CD4-positive, alpha-beta T cell (primary cell): ENCODE results near the gene FAM170B. TPM values are rescaled to one million over a fixed set of nuclear protein-coding genes. Genes with fewer than 3 reads are reported as not detected.

ENCODE experiments used
- ATAC-seq: fragments of 200-7000 bp; cut with Tn5 transposase; one replicate; pipeline ENCODE4 v1.10.0; 2022; ENCODE audit warnings: mild to moderate bottlenecking; ENCODE audit not compliant: poor library complexity
- CTCF ChIA-PET: fragments of 350-600 bp; sonication (Branson Sonifier 250); formaldehyde crosslinking; loops from one replicate; lab custom pipeline; 2021; ENCODE audit warnings: antibody characterized with exemption, inconsistent platforms; lab: Charles Lee
- POLR2A ChIA-PET: fragments of 350-600 bp; sonication (Branson Sonifier 250); formaldehyde crosslinking; loops from one replicate; lab custom pipeline; 2021; ENCODE audit warnings: antibody characterized with exemption, inconsistent platforms; lab: Charles Lee
- DNase-seq, 14 experiments: peaks; one replicate each; pipeline ENCODE4 v3.0.0-alpha.2; 2013 to 2020; ENCODE audit warnings: mixed read lengths in 2 of 14
- H3K27ac ChIP-seq, 2 donors: one replicate each; pipeline versions ENCODE4 v1.5.1 to v1.7.0; 2013; ENCODE audit warnings: low read length in 2 of 2, low read depth in 1 of 2, mild to moderate bottlenecking in 1 of 2
- H3K27me3 ChIP-seq, 2 experiments: 1 replicate in 1 of 2; 2 replicates in 1 of 2; pipeline versions ENCODE4 v1.6.1 to v1.7.0; 2013; ENCODE audit warnings: low read length in 2 of 2, control low read depth in 1 of 2, mild to moderate bottlenecking in 1 of 2, moderate library complexity in 1 of 2; ENCODE audit not compliant: insufficient read depth in 2 of 2, control insufficient read depth in 1 of 2
- H3K36me3 ChIP-seq: one replicate; pipeline ENCODE4 v1.6.1; 2013; ENCODE audit warnings: low read length, control low read depth; ENCODE audit not compliant: insufficient read depth
- H3K4me1 ChIP-seq: one replicate; pipeline ENCODE4 v1.6.1; 2013; ENCODE audit warnings: low read length, control low read depth; ENCODE audit not compliant: insufficient read depth
- H3K4me3 ChIP-seq: one replicate; pipeline ENCODE4 v1.5.1; 2013; ENCODE audit warnings: mild to moderate bottlenecking, low read length, moderate library complexity
- H3K9me3 ChIP-seq, 2 experiments: 1 replicate in 1 of 2; 2 replicates in 1 of 2; pipeline versions ENCODE4 v1.6.1 to v1.7.0; 2013; ENCODE audit warnings: low read length in 2 of 2, mild to moderate bottlenecking in 2 of 2, control low read depth in 1 of 2, moderate library complexity in 1 of 2; ENCODE audit not compliant: control insufficient read depth in 1 of 2, insufficient read depth in 1 of 2
- H3K27ac Mint-ChIP-seq: one replicate; pipeline ENCODE4 v1.8.0; 2020; ENCODE audit warnings: mixed read lengths
- H3K27me3 Mint-ChIP-seq: one replicate; pipeline ENCODE4 v1.8.0; 2021; ENCODE audit warnings: mixed read lengths
- H3K36me3 Mint-ChIP-seq: one replicate; pipeline ENCODE4 v1.8.0; 2021; ENCODE audit warnings: low read depth, mixed read lengths
- H3K4me1 Mint-ChIP-seq: one replicate; pipeline ENCODE4 v1.8.0; 2021; ENCODE audit warnings: low read depth, mixed read lengths
- H3K4me3 Mint-ChIP-seq: one replicate; pipeline ENCODE4 v1.8.0; 2020; ENCODE audit warnings: mild to moderate bottlenecking, mixed read lengths
- H3K9me3 Mint-ChIP-seq: one replicate; pipeline ENCODE4 v1.8.0; 2020; ENCODE audit warnings: mixed read lengths
- CTCF ChIP-seq: fragments of 200-600 bp; IDR thresholded peaks from one replicate; pipeline ENCODE4 v1.8.0; 2022; ENCODE audit warnings: antibody characterized with exemption, mild to moderate bottlenecking
- intact Hi-C, 2 experiments: fragments of 100-400 bp; cut with DNase I in 1 of 2; cut with micrococcal nuclease in 1 of 2; formaldehyde crosslinking; loops; one replicate each; pipeline versions ENCODE4 v1.15.1 to v1.9.0; 2023 to 2025; cut with DNase I, micrococcal nuclease
- total RNA-seq, 174 experiments: library from RNA in 2 of 174; stranded (reverse) in 2 of 174; gene quantifications; one replicate each; pipeline ENCODE4 v1.2.3 and lab custom pipeline; 2021 to 2026

FAM170B gene
- total RNA-seq, 2 experiments from 2014 or later, result not detected

- no peak for ATAC-seq
- Histone ChIP-seq H3K27ac (no peak overlapping the region), H3K36me3 (no peaks in the 10 kb centered on the region), H3K4me1 (no peaks in the 10 kb centered on the region), H3K4me3 (no peak overlapping the region), H3K27me3 (no peaks in the 10 kb centered on the region), H3K9me3 (peaks cover 0 to 8% of the 10 kb centered on the region in 2 experiments)
- no peak for DNase-seq
- TF ChIP-seq CTCF, result no peak
- Mint-ChIP-seq H3K36me3 (no peaks in the 10 kb centered on the region), H3K4me1 (no peaks in the 10 kb centered on the region), H3K27me3 (peaks cover 5% of the 10 kb centered on the region), H3K4me3 (no peak overlapping the region), H3K9me3 (peaks cover 7% of the 10 kb centered on the region), H3K27ac (no peak overlapping the region)
- ChIA-PET CTCF (no interaction called here), POLR2A (no interaction called here)
- intact Hi-C loops, result no loop called here
Measured at GRCh38 chr10:49151025-49151445, 17.2 kb upstream of the FAM170B start.

- CTCF ChIA-PET, result no interaction called here
- Mint-ChIP-seq H3K4me3 (no peak overlapping the region), H3K4me1 (no peaks in the 10 kb centered on the region), H3K9me3 (peaks cover 7% of the 10 kb centered on the region), H3K27ac (no peak overlapping the region), H3K36me3 (no peaks in the 10 kb centered on the region), H3K27me3 (peaks cover 5% of the 10 kb centered on the region)
- Histone ChIP-seq H3K4me1 (no peaks in the 10 kb centered on the region), H3K36me3 (no peaks in the 10 kb centered on the region), H3K9me3 (peaks cover 0 to 8% of the 10 kb centered on the region in 2 experiments), H3K27me3 (no peaks in the 10 kb centered on the region), H3K27ac (no peak overlapping the region), H3K4me3 (no peak overlapping the region)
- TF ChIP-seq CTCF, result no peak
- POLR2A ChIA-PET, result no interaction called here
- DNase-seq (no peak), ATAC-seq (no peak)
- intact Hi-C loops, result no loop called here
Measured at GRCh38 chr10:49150426-49150825, 16.6 kb upstream of the FAM170B start.

DNA sequence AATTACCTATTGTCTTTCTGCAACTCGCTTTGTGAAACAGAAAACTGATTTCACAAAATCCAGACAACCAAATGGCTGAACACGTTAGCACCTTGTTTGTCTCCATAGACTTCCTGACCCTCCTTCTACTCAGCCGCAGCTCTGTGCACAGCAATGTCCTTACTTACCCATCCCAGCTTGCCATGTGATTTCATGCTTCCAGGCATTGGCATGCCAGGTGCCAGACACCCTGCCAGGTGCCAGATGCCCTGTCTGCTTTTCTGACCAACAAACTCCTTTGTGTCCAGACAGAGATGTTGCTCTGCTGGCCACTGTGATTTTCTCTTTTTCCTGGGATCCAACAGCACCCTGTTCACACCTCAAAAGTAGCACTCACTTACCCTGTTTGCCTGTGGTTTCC, 16.1 kb upstream of the FAM170B start:
- no peak overlapping the region for H3K4me3 ChIP-seq
- no peak for ATAC-seq
- DNase-seq, result no peak
- no peak for TF ChIP-seq CTCF
- POLR2A ChIA-PET, result no interaction called here
- H3K36me3 Mint-ChIP-seq, result no peaks in the 10 kb centered on the region
- H3K9me3 ChIP-seq, result peaks cover 0 to 8% of the 10 kb centered on the region in 2 experiments
- intact Hi-C loops, result no loop called here
- no peaks in the 10 kb centered on the region for H3K4me1 ChIP-seq
- no peak overlapping the region for H3K27ac ChIP-seq
- H3K36me3 ChIP-seq, result no peaks in the 10 kb centered on the region
- CTCF ChIA-PET, result no interaction called here
- peaks cover 7% of the 10 kb centered on the region for H3K9me3 Mint-ChIP-seq
- no peak overlapping the region for H3K4me3 Mint-ChIP-seq
- H3K27me3 ChIP-seq, result no peaks in the 10 kb centered on the region
- peaks cover 5% of the 10 kb centered on the region for H3K27me3 Mint-ChIP-seq
- no peaks in the 10 kb centered on the region for H3K4me1 Mint-ChIP-seq
- H3K27ac Mint-ChIP-seq, result no peak overlapping the region
